HepG2 (cell line): ENCODE measurements around the gene RPL38. TPM values are rescaled to one million over a fixed set of nuclear protein-coding genes. Genes with fewer than 3 reads are reported as not detected.

Source experiments
- MAZ ChIP-seq, 2 experiments: sonication (generic) in 1 of 2; formaldehyde crosslinking in 1 of 2; IDR thresholded peaks; 2 replicates each; pipeline versions ENCODE4 v1.5.0 to v1.6.1; 2012 to 2020; ENCODE audit warnings: low read depth in 2 of 2, mild to moderate bottlenecking in 2 of 2, borderline replicate concordance in 1 of 2, improper control_type of control experiment in 1 of 2, low read length in 1 of 2, missing genetic modification reagents in 1 of 2, moderate library complexity in 1 of 2
- ONECUT2 ChIP-seq: sonication (generic); formaldehyde crosslinking; IDR thresholded peaks from 2 replicates; pipeline ENCODE4 v1.4.0; 2020; ENCODE audit warnings: missing genetic modification reagents
- TSC22D2 ChIP-seq: sonication (generic); formaldehyde crosslinking; IDR thresholded peaks from 2 replicates; pipeline ENCODE4 v1.5.1; 2020; ENCODE audit warnings: missing genetic modification reagents, mild to moderate bottlenecking, borderline replicate concordance
- ZKSCAN8 ChIP-seq: IDR thresholded peaks from 2 replicates; pipeline ENCODE4 v1.6.1; 2016; ENCODE audit warnings: borderline replicate concordance, missing genetic modification reagents, missing compliant biosample characterization
- ZNF678 ChIP-seq: sonication (generic); formaldehyde crosslinking; IDR thresholded peaks from 2 replicates; pipeline ENCODE4 v1.4.0; 2020; ENCODE audit warnings: mild to moderate bottlenecking, missing genetic modification reagents
- ZSCAN20 ChIP-seq: sonication (generic); formaldehyde crosslinking; IDR thresholded peaks from 2 replicates; pipeline ENCODE4 v1.4.0; 2020; ENCODE audit warnings: missing genetic modification reagents, mild to moderate bottlenecking, borderline replicate concordance
- polyA plus RNA-seq, 8 experiments: library from polyadenylated mRNA; depleted of rRNA in 3 of 8; stranded (reverse) in 7 of 8; unstranded in 1 of 8; fragments of >200 nt; fragmentation: Illumina TruSeq in 4 of 8; extraction: Trizol in 4 of 8; gene quantifications; 2 replicates each; pipeline versions ENCODE4 v1.2.1 to v1.2.3, GENCODE V29; 2011 to 2016; ENCODE audit warnings: low read depth in 4 of 8, missing spikeins in 1 of 8, mixed read lengths in 1 of 8; ENCODE audit not compliant: insufficient read depth in 1 of 8
- total RNA-seq, 5 experiments: library from RNA; depleted of rRNA; stranded (reverse); fragments of >200 nt; fragmentation: Illumina TruSeq; extraction: Trizol; gene quantifications; 2 replicates each; pipeline ENCODE4 v1.2.3, GENCODE V29; 2016; ENCODE audit warnings: low read depth in 1 of 5
- TF ChIP-seq, protein P1 (sequence below), 2 experiments: fragments of 450-650 bp in 1 of 2; sonication (generic) in 1 of 2; formaldehyde crosslinking in 1 of 2; IDR thresholded peaks; 2 replicates each; pipeline versions ENCODE4 v1.6.1 to v1.8.0; 2016 to 2022; ENCODE audit warnings: antibody characterized with exemption in 1 of 2, mild to moderate bottlenecking in 1 of 2, missing genetic modification reagents in 1 of 2

The RPL38 gene
- total and polyA plus RNA-seq, 2 of the 13 experiments (the other 11 are each of a cell fraction or from before 2014, with no cell fraction given): 2,370 to 2,372 TPM

GRCh38 chr17:74224959-74225725 lies 21.7 kb downstream of the RPL38 start (continued):
- TF ChIP-seq, protein P1, sequence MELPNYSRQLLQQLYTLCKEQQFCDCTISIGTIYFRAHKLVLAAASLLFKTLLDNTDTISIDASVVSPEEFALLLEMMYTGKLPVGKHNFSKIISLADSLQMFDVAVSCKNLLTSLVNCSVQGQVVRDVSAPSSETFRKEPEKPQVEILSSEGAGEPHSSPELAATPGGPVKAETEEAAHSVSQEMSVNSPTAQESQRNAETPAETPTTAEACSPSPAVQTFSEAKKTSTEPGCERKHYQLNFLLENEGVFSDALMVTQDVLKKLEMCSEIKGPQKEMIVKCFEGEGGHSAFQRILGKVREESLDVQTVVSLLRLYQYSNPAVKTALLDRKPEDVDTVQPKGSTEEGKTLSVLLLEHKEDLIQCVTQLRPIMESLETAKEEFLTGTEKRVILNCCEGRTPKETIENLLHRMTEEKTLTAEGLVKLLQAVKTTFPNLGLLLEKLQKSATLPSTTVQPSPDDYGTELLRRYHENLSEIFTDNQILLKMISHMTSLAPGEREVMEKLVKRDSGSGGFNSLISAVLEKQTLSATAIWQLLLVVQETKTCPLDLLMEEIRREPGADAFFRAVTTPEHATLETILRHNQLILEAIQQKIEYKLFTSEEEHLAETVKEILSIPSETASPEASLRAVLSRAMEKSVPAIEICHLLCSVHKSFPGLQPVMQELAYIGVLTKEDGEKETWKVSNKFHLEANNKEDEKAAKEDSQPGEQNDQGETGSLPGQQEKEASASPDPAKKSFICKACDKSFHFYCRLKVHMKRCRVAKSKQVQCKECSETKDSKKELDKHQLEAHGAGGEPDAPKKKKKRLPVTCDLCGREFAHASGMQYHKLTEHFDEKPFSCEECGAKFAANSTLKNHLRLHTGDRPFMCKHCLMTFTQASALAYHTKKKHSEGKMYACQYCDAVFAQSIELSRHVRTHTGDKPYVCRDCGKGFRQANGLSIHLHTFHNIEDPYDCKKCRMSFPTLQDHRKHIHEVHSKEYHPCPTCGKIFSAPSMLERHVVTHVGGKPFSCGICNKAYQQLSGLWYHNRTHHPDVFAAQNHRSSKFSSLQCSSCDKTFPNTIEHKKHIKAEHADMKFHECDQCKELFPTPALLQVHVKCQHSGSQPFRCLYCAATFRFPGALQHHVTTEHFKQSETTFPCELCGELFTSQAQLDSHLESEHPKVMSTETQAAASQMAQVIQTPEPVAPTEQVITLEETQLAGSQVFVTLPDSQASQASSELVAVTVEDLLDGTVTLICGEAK (IDR thresholded peaks at IDR 0.05): no peak
- TF ChIP-seq, protein P1 (CRISPR knock-in tag; IDR thresholded peaks at IDR 0.05): no peak
- TF ChIP-seq ZKSCAN8 (CRISPR knock-in tag): no peak
- no peak for TF ChIP-seq ONECUT2 (CRISPR knock-in tag)
- TF ChIP-seq MAZ (IDR thresholded peaks at IDR 0.05; ENCODE audit: borderline replicate concordance, low read depth, low read length): no peak
- TF ChIP-seq MAZ (CRISPR knock-in tag; IDR thresholded peaks at IDR 0.05; ENCODE audit: low read depth): no peak
- no peak for TF ChIP-seq ZNF678 (CRISPR knock-in tag)
- TF ChIP-seq TSC22D2 (CRISPR knock-in tag): no peak
- TF ChIP-seq ZSCAN20 (CRISPR knock-in tag): no peak
